Activated CD4-positive, alpha-beta T cell treated with anti-CD3 and anti-CD28 coated beads, Interleukin-2, Interleukin-4, amounts not matched to agents 100 ng/mL and 50 ng/mL, durations not matched to agents 16 hours and 8 hours (primary cell): Measurements from ENCODE around the gene SH3BGRL2.
"Not testable (repeated sequence)": the region's sequence is repeated elsewhere in the genome, so short reads cannot be mapped to it uniquely, and the experiment has no call there.

Source experiments
- DNase-seq: peaks from one replicate; pipeline ENCODE4 v3.0.0-alpha.2; 2020; ENCODE audit warnings: low spot score

SH3BGRL2 gene

GRCh38 chr6:79614326-79615305 lies 16.5 kb upstream of the SH3BGRL2 start:
- DNase-seq = no peak

GRCh38 chr6:79617518-79617941 lies 13.6 kb upstream of the SH3BGRL2 start:
- DNase-seq = no peak

- DNase-seq = not testable (repeated sequence)
These were observed 12.7 kb upstream of the SH3BGRL2 start for GRCh38 chr6:79618425-79618824.

GRCh38 chr6:79621579-79621978 lies 9.6 kb upstream of the SH3BGRL2 start:
- DNase-seq = no peak

GRCh38 chr6:79622364-79622763 lies 8.8 kb upstream of the SH3BGRL2 start:
- DNase-seq = no peak

- no peak for DNase-seq
These were observed 8.0 kb upstream of the SH3BGRL2 start for GRCh38 chr6:79623106-79623505.

- DNase-seq = no peak
These were observed 5.4 kb upstream of the SH3BGRL2 start for GRCh38 chr6:79625746-79626145.

GRCh38 chr6:79626811-79627210 lies 4.3 kb upstream of the SH3BGRL2 start:
- DNase-seq = no peak

- no peak for DNase-seq
These were observed 3.7 kb upstream of the SH3BGRL2 start for GRCh38 chr6:79627422-79627821.

GRCh38 chr6:79628466-79629288 lies 2.5 kb upstream of the SH3BGRL2 start:
- DNase-seq = no peak

GRCh38 chr6:79630380-79630882 lies 698 bp upstream of the SH3BGRL2 start:
- no peak for DNase-seq

GRCh38 chr6:79631693-79632172 lies 604 bp downstream of the SH3BGRL2 start:
- DNase-seq = no peak

- DNase-seq = no peak
These were observed 1.5 kb downstream of the SH3BGRL2 start for GRCh38 chr6:79632580-79632979.

GRCh38 chr6:79634491-79635231 lies 3.5 kb downstream of the SH3BGRL2 start:
- no peak for DNase-seq

- DNase-seq = no peak
These were observed 4.1 kb downstream of the SH3BGRL2 start for GRCh38 chr6:79635232-79635543.

- no peak for DNase-seq
These were observed 5.5 kb downstream of the SH3BGRL2 start for GRCh38 chr6:79636673-79637072.

- DNase-seq = no peak
These were observed 9.3 kb downstream of the SH3BGRL2 start for GRCh38 chr6:79640146-79641111.

GRCh38 chr6:79646006-79646405 lies 14.9 kb downstream of the SH3BGRL2 start:
- DNase-seq = no peak

- DNase-seq = no peak
These were observed 15.4 kb downstream of the SH3BGRL2 start for GRCh38 chr6:79646561-79646960.

GRCh38 chr6:79647741-79648140 lies 16.6 kb downstream of the SH3BGRL2 start:
- no peak for DNase-seq

- DNase-seq = no peak
These were observed 17.2 kb downstream of the SH3BGRL2 start for GRCh38 chr6:79648328-79648727.
